Measurements from ENCODE around the gene FGF14. TPM values are rescaled to one million over a fixed set of nuclear protein-coding genes. Genes with fewer than 3 reads are reported as not detected.

The FGF14 gene
- total RNA-seq, 1 donor from 2014 or later: not detected

GRCh38 chr13:102318233-102318632, 83.6 kb downstream of the FGF14 start:
- no peak for DNase-seq (ENCODE audit: low read depth)
- Histone ChIP-seq H3K36me3 (ENCODE audit: control insufficient read depth, insufficient read depth, low read length) (no peaks in the 10 kb centered on the region), H3K4me3 (ENCODE audit: low read depth, low read length) (no peak overlapping the region), H3K27me3 (ENCODE audit: control insufficient read depth, insufficient read depth, low read length) (no peaks in the 10 kb centered on the region)
- TF ChIP-seq CTCF (IDR thresholded peaks at IDR 0.05; ENCODE audit: insufficient read depth, low read length, poor library complexity, severe bottlenecking): no peak

- no peak for DNase-seq (ENCODE audit: low read depth)
- no peak for TF ChIP-seq CTCF (IDR thresholded peaks at IDR 0.05; ENCODE audit: insufficient read depth, low read length, poor library complexity, severe bottlenecking)
- Histone ChIP-seq H3K4me3 (ENCODE audit: low read depth, low read length) (no peak overlapping the region), H3K36me3 (ENCODE audit: control insufficient read depth, insufficient read depth, low read length) (no peaks in the 10 kb centered on the region), H3K27me3 (ENCODE audit: control insufficient read depth, insufficient read depth, low read length) (no peaks in the 10 kb centered on the region)
These were observed 84.3 kb downstream of the FGF14 start for GRCh38 chr13:102317593-102317992.

- DNase-seq (ENCODE audit: low read depth): no peak
- no peak overlapping the region for H3K4me3 ChIP-seq (ENCODE audit: low read depth, low read length)
These were observed 85.1 kb downstream of the FGF14 start for GRCh38 chr13:102316732-102317131.

GRCh38 chr13:102312841-102313240, 89.0 kb downstream of the FGF14 start:
- DNase-seq (ENCODE audit: low read depth): no peak
- no peak overlapping the region for H3K4me3 ChIP-seq (ENCODE audit: low read depth, low read length)
- TF ChIP-seq CTCF (IDR thresholded peaks at IDR 0.05; ENCODE audit: insufficient read depth, low read length, poor library complexity, severe bottlenecking): no peak
- H3K27me3 ChIP-seq (ENCODE audit: control insufficient read depth, insufficient read depth, low read length): no peaks in the 10 kb centered on the region
- H3K36me3 ChIP-seq (ENCODE audit: control insufficient read depth, insufficient read depth, low read length): no peaks in the 10 kb centered on the region

More at GRCh38 chr13:102316732-102317131, 85.1 kb downstream of the FGF14 start:
- no peaks in the 10 kb centered on the region for H3K27me3 ChIP-seq (ENCODE audit: control insufficient read depth, insufficient read depth, low read length)
- TF ChIP-seq CTCF (IDR thresholded peaks at IDR 0.05; ENCODE audit: insufficient read depth, low read length, poor library complexity, severe bottlenecking): no peak
- H3K36me3 ChIP-seq (ENCODE audit: control insufficient read depth, insufficient read depth, low read length): no peaks in the 10 kb centered on the region

- H3K27me3 ChIP-seq (ENCODE audit: control insufficient read depth, insufficient read depth, low read length): no peaks in the 10 kb centered on the region
- no peaks in the 10 kb centered on the region for H3K36me3 ChIP-seq (ENCODE audit: control insufficient read depth, insufficient read depth, low read length)
- no peak for TF ChIP-seq CTCF (IDR thresholded peaks at IDR 0.05; ENCODE audit: insufficient read depth, low read length, poor library complexity, severe bottlenecking)
- no peak overlapping the region for H3K4me3 ChIP-seq (ENCODE audit: low read depth, low read length)
- DNase-seq (ENCODE audit: low read depth): no peak
These were observed 89.9 kb downstream of the FGF14 start for GRCh38 chr13:102311901-102312300.

- no peak for TF ChIP-seq CTCF (IDR thresholded peaks at IDR 0.05; ENCODE audit: insufficient read depth, low read length, poor library complexity, severe bottlenecking)
- no peaks in the 10 kb centered on the region for H3K27me3 ChIP-seq (ENCODE audit: control insufficient read depth, insufficient read depth, low read length)
- DNase-seq (ENCODE audit: low read depth): no peak
These were observed 90.4 kb downstream of the FGF14 start for GRCh38 chr13:102311419-102311796.

More at GRCh38 chr13:102311419-102311796, 90.4 kb downstream of the FGF14 start:
- no peaks in the 10 kb centered on the region for H3K36me3 ChIP-seq (ENCODE audit: control insufficient read depth, insufficient read depth, low read length)
- no peak overlapping the region for H3K4me3 ChIP-seq (ENCODE audit: low read depth, low read length)
